ENCODE results near the gene FIGN. TPM values are rescaled to one million over a fixed set of nuclear protein-coding genes. Genes with fewer than 3 reads are reported as not detected.

Gene FIGN
- total RNA-seq, 1 donor from 2014 or later: 5.8 TPM

DNA sequence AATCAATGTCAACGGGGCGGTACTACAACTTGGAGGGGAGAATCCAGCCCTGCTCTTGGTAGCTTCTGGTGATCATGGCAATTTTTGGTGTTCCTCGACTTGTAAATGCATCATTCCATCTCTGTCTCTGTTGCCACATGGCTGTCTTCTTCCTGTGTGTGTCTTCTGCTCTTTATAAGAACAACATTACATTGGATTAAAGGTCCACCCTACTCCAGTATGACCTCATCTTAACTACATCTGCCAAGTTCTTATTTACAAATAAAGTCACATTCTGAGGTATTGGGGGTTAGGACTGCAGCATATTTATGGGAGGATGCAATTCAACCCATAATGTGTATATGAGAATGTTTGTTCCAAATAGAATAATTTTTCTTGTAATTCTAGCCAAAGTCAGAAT, 28.8 kb upstream of the FIGN start:
- Histone ChIP-seq H3K9me3 (no peaks in the 10 kb centered on the region), H3K4me3 (no peak overlapping the region), H3K4me1 (no peaks in the 10 kb centered on the region), H3K36me3 (no peaks in the 10 kb centered on the region), H3K27me3 (ENCODE audit: low read depth) (no peaks in the 10 kb centered on the region), H3K27ac (no peak overlapping the region)
- intact Hi-C loops (cut with DNase I): no loop called here
- DNase-seq (no peak), ATAC-seq (no peak)
- TF ChIP-seq, protein P1, sequence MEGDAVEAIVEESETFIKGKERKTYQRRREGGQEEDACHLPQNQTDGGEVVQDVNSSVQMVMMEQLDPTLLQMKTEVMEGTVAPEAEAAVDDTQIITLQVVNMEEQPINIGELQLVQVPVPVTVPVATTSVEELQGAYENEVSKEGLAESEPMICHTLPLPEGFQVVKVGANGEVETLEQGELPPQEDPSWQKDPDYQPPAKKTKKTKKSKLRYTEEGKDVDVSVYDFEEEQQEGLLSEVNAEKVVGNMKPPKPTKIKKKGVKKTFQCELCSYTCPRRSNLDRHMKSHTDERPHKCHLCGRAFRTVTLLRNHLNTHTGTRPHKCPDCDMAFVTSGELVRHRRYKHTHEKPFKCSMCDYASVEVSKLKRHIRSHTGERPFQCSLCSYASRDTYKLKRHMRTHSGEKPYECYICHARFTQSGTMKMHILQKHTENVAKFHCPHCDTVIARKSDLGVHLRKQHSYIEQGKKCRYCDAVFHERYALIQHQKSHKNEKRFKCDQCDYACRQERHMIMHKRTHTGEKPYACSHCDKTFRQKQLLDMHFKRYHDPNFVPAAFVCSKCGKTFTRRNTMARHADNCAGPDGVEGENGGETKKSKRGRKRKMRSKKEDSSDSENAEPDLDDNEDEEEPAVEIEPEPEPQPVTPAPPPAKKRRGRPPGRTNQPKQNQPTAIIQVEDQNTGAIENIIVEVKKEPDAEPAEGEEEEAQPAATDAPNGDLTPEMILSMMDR (IDR thresholded peaks at IDR 0.05): no peak

DNA sequence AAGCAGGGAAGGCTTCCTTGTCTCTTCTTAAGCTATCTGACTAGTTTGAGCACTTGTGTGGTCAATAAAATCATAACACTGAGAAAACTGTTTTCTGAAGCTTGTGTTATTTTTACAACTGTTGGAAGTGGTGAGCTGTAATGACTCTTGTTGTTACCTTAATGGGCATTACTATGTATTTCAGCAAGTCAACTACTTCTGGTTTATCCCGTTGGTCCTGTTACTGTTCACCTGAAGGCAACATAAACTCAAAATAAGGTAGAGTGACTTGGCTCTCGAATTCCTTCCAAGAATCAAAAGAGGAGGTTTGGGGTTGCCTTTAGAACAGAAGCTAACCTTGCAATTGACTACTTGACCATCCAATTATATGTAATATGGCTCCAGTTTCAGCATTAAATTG, 23.2 kb upstream of the FIGN start:
- intact Hi-C loops (cut with DNase I): no loop called here
- Histone ChIP-seq H3K4me3 (no peak overlapping the region), H3K27ac (no peak overlapping the region), H3K9me3 (no peaks in the 10 kb centered on the region), H3K4me1 (no peaks in the 10 kb centered on the region), H3K27me3 (ENCODE audit: low read depth) (no peaks in the 10 kb centered on the region), H3K36me3 (no peaks in the 10 kb centered on the region)
- TF ChIP-seq, protein P1 (IDR thresholded peaks at IDR 0.05): no peak
- ATAC-seq: no peak
- no peak for DNase-seq

DNA sequence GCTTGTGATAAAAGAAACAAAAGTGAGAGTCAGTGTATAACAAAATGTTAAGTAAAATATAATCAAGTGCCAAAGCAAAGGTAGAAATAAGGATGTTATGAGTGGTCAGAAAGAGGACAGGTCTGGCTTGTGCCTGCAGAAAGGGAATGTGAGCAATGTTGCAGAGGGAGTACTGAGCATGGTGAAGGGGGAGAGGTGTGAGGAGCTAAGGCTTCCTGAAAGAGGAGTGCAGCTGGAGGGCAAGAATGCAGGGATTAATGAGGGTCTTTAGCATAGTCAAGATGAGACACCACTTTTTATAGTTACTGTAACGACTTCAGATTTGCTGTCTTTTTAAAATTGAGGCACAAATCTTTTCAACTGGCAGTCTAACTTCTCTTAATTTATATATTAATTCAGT, 22.0 kb upstream of the FIGN start:
- intact Hi-C loops (cut with DNase I): no loop called here
- Histone ChIP-seq H3K27ac (no peak overlapping the region), H3K4me1 (no peaks in the 10 kb centered on the region), H3K9me3 (no peaks in the 10 kb centered on the region), H3K4me3 (no peak overlapping the region), H3K36me3 (no peaks in the 10 kb centered on the region), H3K27me3 (ENCODE audit: low read depth) (no peaks in the 10 kb centered on the region)
- TF ChIP-seq, protein P1 (IDR thresholded peaks at IDR 0.05): no peak
- no peak for ATAC-seq
- no peak for DNase-seq

DNA sequence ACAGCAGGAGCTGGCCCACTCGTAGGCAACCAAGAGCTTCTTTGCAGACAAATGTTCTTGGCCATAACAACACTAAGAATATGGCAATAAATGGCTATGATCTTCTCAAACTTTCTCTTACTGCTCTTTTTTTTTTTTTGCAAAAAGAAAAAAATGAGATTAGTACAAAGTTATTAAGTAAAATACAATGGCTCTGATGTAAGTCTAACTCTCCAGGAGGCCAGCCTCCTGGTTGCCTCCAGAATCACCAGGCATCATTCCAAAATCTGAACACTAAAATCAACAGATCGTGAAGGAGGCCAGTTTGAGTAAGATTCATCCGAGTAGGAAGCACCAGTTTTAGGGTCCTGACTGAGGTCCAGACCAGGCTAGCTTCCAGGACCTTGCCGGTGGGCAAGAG, 20.8 kb upstream of the FIGN start:
- no peaks in the 10 kb centered on the region for H3K4me1 ChIP-seq
- no peak overlapping the region for H3K27ac ChIP-seq
- intact Hi-C loops (cut with DNase I): no loop called here
- no peaks in the 10 kb centered on the region for H3K27me3 ChIP-seq (ENCODE audit: low read depth)
- no peak overlapping the region for H3K4me3 ChIP-seq
- no peaks in the 10 kb centered on the region for H3K9me3 ChIP-seq
- TF ChIP-seq, protein P1 (IDR thresholded peaks at IDR 0.05): no peak
- ATAC-seq: no peak
- no peak for DNase-seq
- no peaks in the 10 kb centered on the region for H3K36me3 ChIP-seq

DNA sequence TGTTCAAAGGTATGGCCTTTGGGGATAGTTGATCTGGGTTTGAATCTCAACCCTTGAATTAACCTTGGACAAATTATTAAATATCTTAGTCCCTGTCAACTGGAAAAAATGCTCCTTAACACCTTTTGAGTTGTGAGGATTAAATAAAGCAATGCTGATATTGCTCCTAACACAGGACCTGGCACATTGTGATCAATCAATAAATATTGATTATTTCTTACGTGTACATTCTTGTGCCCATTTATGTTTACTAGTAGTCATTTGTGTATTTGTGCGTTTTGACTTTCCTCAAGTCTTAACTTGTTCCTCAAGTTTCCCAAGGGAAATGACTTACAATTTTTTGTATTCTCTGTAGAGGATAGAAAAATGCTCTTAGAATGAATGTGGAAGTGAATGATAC, 19.6 kb upstream of the FIGN start:
- DNase-seq (no peak), ATAC-seq (no peak)
- TF ChIP-seq, protein P1 (IDR thresholded peaks at IDR 0.05): no peak
- intact Hi-C loops (cut with DNase I): no loop called here
- Histone ChIP-seq H3K36me3 (no peaks in the 10 kb centered on the region), H3K27me3 (ENCODE audit: low read depth) (no peaks in the 10 kb centered on the region), H3K4me1 (no peaks in the 10 kb centered on the region), H3K4me3 (no peak overlapping the region), H3K27ac (no peak overlapping the region), H3K9me3 (no peaks in the 10 kb centered on the region)

DNA sequence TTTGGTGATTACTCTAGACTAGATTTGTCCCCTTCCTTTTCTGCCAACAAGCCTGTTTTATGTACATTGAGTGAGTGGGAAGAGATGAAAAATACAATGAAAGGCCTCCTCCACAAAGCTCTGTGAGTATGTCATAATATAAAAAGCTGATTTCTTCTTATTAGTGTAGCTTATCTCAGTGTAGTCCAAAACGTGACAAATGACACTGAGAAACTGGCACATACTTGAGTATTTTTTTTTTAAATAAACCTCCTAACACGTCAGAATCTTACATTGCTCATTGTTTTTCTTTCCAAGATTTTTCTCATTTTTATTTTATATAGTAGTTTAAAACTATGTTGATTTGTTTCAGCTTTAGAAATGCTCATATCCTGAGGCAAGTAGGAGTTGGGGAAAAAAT, 17.9 kb upstream of the FIGN start:
- Histone ChIP-seq H3K9me3 (no peaks in the 10 kb centered on the region), H3K4me1 (no peaks in the 10 kb centered on the region), H3K27ac (no peak overlapping the region), H3K27me3 (ENCODE audit: low read depth) (no peaks in the 10 kb centered on the region), H3K4me3 (no peak overlapping the region), H3K36me3 (no peaks in the 10 kb centered on the region)
- ATAC-seq (no peak), DNase-seq (no peak)
- TF ChIP-seq, protein P1 (IDR thresholded peaks at IDR 0.05): no peak
- intact Hi-C loops (cut with DNase I): no loop called here
